RPMI7951 (cell line): ENCODE results near the gene HSPB8. TPM values are rescaled to one million over a fixed set of nuclear protein-coding genes. Genes with fewer than 3 reads are reported as not detected.

ENCODE experiments used
- total RNA-seq: library from RNA; depleted of rRNA; stranded (reverse); fragments of >200 nt; shearing (Covaris generic); gene quantifications from 2 replicates; pipeline ENCODE4 v1.2.3, GENCODE V29; 2014; rRNA removed

HSPB8 gene
- total RNA-seq, 1 experiment from 2014 or later: 2.5 TPM

Other genes starting within 250 kb of the HSPB8 start
- not detected in 2 replicates for gene SRRM4, start 197.4 kb upstream of the HSPB8 start, total RNA-seq
- not detected in 2 replicates for gene CCDC60, start 155.8 kb downstream of the HSPB8 start, total RNA-seq